Activated T-helper 1 cell treated with anti-CD3 and anti-CD28 coated beads, Interleukin-2, amount 50 U/mL, for 16 hours (primary cell): ENCODE measurements around the gene PARS2.
A peak's percentile ranks its signal among the peaks of the same experiment; 100 is the strongest.

Experiments
- DNase-seq, 2 donors: peaks; one replicate each; pipeline ENCODE4 v3.0.0-alpha.2; 2020; ENCODE audit warnings: low read depth in 1 of 2, low spot score in 1 of 2

Gene PARS2

GRCh38 chr1:54800041-54800898 lies 35.9 kb upstream of the PARS2 start:
- no peak for DNase-seq

DNA sequence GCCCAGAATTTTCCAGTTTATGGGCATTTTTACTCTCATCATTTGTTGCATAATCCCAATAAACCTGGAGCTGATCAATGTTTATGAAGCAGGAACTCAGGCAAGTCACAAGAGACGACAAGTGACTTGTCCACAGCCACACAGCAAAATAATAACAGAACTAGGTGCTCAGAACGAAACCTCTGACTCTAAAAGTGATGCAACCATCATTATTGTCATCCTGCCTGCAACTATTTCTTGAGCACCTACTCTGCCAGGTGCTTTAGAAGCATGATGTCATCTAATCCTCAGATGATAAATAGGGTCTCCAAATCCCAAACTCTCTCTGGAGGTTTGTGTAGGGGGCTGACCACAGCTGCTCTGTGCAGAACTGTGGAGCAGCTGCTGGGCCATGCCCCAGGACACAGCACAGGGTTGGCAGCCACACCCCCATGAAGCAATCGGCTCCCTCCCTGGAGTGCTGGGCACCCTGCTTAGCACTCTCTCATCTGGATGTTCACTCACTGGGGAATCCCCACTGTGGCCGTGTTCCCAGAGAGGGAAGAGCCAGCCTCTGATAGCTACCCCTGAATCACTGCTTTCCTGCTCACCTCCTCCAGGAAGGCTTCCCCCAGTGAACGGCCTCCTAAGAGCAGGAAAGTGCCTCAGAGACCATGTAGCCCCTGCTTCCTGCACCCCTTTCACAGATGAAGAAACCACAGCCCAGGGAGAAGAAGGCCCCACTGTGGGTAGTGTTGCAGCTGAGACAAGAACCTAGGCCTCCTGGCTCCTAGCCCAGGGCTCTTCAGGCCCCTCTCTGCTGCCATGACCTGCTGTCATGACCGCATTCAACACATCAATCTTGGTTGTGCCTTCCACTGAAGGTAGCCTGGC lies 34.7 kb upstream of the PARS2 start:
- DNase-seq, result peak in 1 of 2 donors; percentile 6

GRCh38 chr1:54798206-54798605 lies 33.9 kb upstream of the PARS2 start:
- DNase-seq, result no peak

- DNase-seq, result no peak
These were observed 32.6 kb upstream of the PARS2 start for GRCh38 chr1:54796902-54797301.

- DNase-seq, result no peak
These were observed 31.6 kb upstream of the PARS2 start for GRCh38 chr1:54795841-54796468.

DNA sequence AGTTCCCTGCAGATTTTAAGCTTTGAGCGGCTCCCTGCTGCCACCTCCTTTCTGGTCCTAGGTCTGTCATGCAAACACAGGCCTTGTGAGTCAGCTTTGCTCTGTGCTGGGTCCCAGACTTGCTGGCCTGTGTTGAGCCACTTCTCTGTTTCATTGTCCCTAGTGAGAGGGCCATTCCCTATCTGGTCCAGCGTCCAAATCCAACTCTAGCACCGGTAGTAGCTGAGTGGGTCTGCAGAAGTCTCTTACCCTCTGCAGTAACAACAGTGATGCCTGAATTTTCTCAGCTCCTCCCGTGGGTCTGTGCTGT lies 31.0 kb upstream of the PARS2 start:
- DNase-seq, result no peak

- DNase-seq, result no peak
These were observed 30.4 kb upstream of the PARS2 start for GRCh38 chr1:54794451-54795355.

- DNase-seq, result no peak
These were observed 28.5 kb upstream of the PARS2 start for GRCh38 chr1:54792686-54793282.

DNA sequence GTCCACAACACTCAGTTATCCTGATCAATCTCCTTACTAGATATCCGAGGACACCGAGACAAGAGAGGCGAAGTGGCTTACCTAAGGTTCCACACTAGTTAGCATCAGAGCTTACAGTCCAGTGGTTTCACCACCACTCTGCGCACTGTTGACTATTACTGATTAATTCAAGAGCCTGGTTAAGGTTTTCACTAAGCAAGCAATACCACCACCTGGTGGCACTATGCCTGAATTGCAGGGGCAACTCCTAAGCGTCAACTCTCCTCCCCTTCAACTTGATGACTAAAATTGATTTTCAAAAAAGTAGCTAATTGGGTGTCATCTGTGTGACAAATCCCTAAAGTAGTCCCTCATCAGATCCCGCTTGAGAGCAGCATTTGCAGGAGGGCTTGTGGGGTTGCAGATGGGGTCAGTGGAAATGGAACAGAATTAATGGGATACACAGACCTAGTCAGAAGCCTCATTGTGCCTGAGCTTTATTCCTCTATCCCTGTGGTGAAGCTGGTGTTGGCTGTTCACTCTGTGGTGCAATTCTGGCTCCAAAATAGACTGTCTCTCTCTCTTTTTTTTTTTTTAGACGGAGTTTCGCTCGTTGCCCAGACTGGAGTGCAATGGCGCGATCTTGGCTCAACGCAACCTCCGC lies 27.7 kb upstream of the PARS2 start:
- no peak for DNase-seq

DNA sequence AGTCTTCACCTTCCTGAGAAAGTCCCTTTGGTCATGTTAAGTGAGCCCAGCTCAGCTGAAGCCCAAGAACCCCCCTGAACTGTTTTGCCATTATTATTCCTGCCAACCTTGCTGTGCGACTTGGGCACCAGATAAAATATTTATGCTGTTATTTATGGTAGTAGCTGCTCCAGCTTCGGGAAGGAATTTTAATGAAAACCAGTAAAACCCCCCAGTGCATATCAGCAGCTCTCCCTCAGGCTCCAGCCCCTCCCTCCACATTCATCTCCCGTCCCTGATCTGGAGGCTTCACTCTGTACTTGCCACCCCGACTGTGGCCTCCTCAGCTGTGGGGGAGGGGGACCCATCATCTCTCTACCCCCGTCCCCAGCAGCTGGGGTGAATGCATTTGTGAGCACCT lies 24.1 kb upstream of the PARS2 start:
- no peak for DNase-seq

DNA sequence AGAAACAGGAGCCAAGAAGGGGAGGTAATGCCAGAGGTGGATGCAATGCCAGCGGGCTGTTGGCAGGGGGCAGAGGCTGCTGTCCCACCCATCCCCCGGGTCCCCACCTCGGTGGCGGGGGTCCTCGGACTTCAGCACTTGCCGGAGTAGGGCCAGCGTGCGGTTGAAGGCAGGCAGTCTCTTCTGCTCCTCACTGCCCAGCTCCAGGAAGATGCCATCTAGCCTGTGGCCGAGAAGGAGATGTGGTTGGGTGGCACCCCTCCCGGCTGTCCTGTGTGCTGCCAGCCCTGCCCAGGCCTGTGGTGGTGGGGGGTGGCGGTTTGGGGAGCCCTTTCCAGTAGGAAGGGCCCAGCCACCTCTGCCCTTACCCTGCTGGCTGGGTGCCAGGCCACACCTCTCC lies 23.3 kb upstream of the PARS2 start:
- DNase-seq, result no peak

GRCh38 chr1:54786778-54787177 lies 22.5 kb upstream of the PARS2 start:
- no peak for DNase-seq

GRCh38 chr1:54784066-54784465 lies 19.7 kb upstream of the PARS2 start:
- DNase-seq, result no peak

- no peak for DNase-seq
These were observed 18.3 kb upstream of the PARS2 start for GRCh38 chr1:54782588-54782987.

DNA sequence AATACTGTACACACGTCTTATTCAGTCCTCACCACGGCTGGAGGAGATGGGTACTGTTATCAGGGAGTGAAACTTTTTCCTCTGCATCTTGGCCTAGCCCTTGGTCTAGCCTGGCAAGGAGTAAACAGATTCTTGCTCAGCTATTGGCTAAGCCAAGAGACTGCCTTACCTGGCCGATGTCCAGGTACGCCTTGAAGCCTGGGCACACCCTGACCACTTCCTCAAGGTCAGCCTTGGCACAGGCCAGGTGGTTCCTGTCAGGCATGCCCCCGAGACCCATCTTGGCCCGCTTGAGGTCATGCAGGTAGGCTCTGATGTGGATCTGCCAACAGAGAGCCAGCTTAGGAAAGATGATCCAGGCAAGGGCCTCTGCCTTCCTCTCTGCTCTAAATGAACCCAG lies 17.8 kb upstream of the PARS2 start:
- DNase-seq, result no peak

DNA sequence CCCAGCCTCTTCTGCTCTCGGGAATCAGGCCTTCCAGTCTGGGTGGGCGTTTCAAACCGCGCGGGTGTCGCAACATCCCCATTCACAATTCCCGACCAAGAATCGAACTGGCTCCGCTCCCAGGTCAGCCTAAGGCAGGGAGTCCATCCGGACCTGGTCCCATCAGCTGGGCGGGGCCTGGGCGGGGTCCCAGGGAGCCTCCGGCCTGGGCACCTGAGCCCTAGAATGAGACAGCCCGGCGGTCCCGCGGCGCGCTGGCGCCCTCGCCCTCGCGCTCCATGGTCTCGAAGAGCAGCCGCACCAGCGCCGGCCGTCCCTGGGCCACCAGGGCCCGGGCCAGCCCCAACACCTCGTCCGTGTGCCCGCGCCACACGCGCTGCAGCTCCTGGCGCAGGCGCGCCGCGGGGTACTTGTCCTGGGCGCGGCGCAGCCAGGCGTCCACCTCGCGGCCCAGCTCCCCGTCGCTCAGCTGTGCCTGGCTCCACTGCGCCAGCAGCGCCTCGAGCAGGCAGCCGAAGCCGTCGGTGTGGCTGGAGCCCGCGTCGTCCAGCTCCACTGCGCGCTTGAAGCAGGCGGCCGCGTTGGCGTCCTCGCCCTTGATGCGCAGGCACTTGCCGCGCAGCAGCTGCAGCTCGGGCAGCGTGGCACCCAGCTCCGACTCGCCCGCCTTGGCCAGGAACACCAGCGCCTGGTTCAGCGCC lies 16.9 kb upstream of the PARS2 start:
- DNase-seq, result no peak

GRCh38 chr1:54777431-54777830 lies 13.1 kb upstream of the PARS2 start:
- no peak for DNase-seq

DNA sequence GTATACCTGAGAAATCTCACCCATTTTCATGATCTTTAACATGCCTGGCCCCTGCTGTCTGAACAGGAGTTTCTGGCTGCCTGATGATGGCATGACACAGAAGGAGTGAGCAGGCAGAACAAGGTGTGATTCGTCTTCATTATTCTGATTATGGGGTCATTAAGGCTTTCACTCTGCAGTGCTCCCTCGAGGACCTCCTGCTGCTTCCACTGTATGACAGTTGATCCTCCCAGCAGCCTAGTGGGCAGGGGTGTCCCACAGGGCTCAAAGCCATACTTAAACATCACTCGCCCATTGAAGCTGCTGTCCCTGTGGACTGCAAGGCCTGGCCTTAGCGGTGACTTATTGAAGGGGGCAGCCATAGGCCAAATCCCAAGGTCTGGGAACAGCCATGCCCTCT lies 12.7 kb upstream of the PARS2 start:
- DNase-seq, result no peak
